Measurements from ENCODE around the gene COBL.

Gene COBL

GRCh38 chr7:51249187-51249945 lies 67.2 kb downstream of the COBL start:
- no peak for DNase-seq

- no peak for DNase-seq
Observed at GRCh38 chr7:51246258-51247245, 70.1 kb downstream of the COBL start.

- no peak for DNase-seq
Observed at GRCh38 chr7:51244885-51245284, 71.7 kb downstream of the COBL start.

GRCh38 chr7:51244053-51244452 lies 72.6 kb downstream of the COBL start:
- DNase-seq = no peak

GRCh38 chr7:51243631-51244030 lies 73.0 kb downstream of the COBL start:
- DNase-seq = no peak

GRCh38 chr7:51242881-51243518 lies 73.6 kb downstream of the COBL start:
- DNase-seq = no peak

- no peak for DNase-seq
Observed at GRCh38 chr7:51242007-51242691, 74.5 kb downstream of the COBL start.

GRCh38 chr7:51240868-51241267 lies 75.7 kb downstream of the COBL start:
- no peak for DNase-seq

- no peak for DNase-seq
Observed at GRCh38 chr7:51239691-51240090, 76.9 kb downstream of the COBL start.

GRCh38 chr7:51238981-51239495 lies 77.6 kb downstream of the COBL start:
- no peak for DNase-seq

GRCh38 chr7:51237446-51238133 lies 79.0 kb downstream of the COBL start:
- DNase-seq = no peak

GRCh38 chr7:51236470-51237132 lies 80.0 kb downstream of the COBL start:
- DNase-seq = no peak

GRCh38 chr7:51235593-51236313 lies 80.9 kb downstream of the COBL start:
- DNase-seq = no peak

GRCh38 chr7:51234609-51235308 lies 81.8 kb downstream of the COBL start:
- DNase-seq = no peak

- DNase-seq = no peak
Observed at GRCh38 chr7:51234139-51234538, 82.5 kb downstream of the COBL start.

GRCh38 chr7:51233374-51233773 lies 83.2 kb downstream of the COBL start:
- DNase-seq = no peak

GRCh38 chr7:51230723-51231122 lies 85.9 kb downstream of the COBL start:
- DNase-seq = no peak

- DNase-seq = no peak
Observed at GRCh38 chr7:51230324-51230625, 86.3 kb downstream of the COBL start.

- DNase-seq = no peak
Observed at GRCh38 chr7:51229620-51230323, 86.8 kb downstream of the COBL start.

- DNase-seq = no peak
Observed at GRCh38 chr7:51229106-51229537, 87.5 kb downstream of the COBL start.
